H9 (cell line): ENCODE results near the gene FAF1. TPM values are rescaled to one million over a fixed set of nuclear protein-coding genes. Genes with fewer than 3 reads are reported as not detected.

Experiments
- DNase-seq: peaks from one replicate; pipeline ENCODE4 v3.0.0-alpha.2; 2017
- H2AFZ ChIP-seq: one replicate; pipeline ENCODE4 v1.6.1; 2013; ENCODE audit warnings: mild to moderate bottlenecking, low read length, control low read depth, moderate library complexity
- H2AK5ac ChIP-seq: 2 replicates; pipeline ENCODE4 v1.6.1; 2013; ENCODE audit warnings: low read length, control low read depth, mixed read lengths; ENCODE audit not compliant: insufficient read length
- H2BK120ac ChIP-seq: one replicate; pipeline ENCODE4 v1.6.1; 2013; ENCODE audit warnings: low read depth, mild to moderate bottlenecking, low read length, control low read depth, inconsistent platforms; ENCODE audit not compliant: poor library complexity, severe bottlenecking
- H2BK12ac ChIP-seq: 2 replicates; pipeline ENCODE4 v1.6.1; 2013; ENCODE audit warnings: low read length, control low read depth, mixed read lengths, low read depth; ENCODE audit not compliant: insufficient read length
- H2BK15ac ChIP-seq: 2 replicates; pipeline ENCODE4 v1.6.1; 2013; ENCODE audit warnings: low read depth, low read length, control low read depth
- H2BK20ac ChIP-seq: one replicate; pipeline ENCODE4 v1.6.1; 2013; ENCODE audit warnings: low read depth, mild to moderate bottlenecking, low read length, control low read depth, inconsistent platforms; ENCODE audit not compliant: poor library complexity, severe bottlenecking
- H2BK5ac ChIP-seq: 2 replicates; pipeline ENCODE4 v1.6.1; 2013; ENCODE audit warnings: low read length, control low read depth, mixed read lengths; ENCODE audit not compliant: insufficient read length
- H3K14ac ChIP-seq: 2 replicates; pipeline ENCODE4 v1.6.1; 2013; ENCODE audit warnings: low read length, control low read depth; ENCODE audit not compliant: insufficient read depth
- H3K18ac ChIP-seq: 2 replicates; pipeline ENCODE4 v1.6.1; 2013; ENCODE audit warnings: low read depth, mild to moderate bottlenecking, mixed read lengths, low read length, control low read depth; ENCODE audit not compliant: insufficient read length
- H3K23ac ChIP-seq: 2 replicates; pipeline ENCODE4 v1.6.1; 2013; ENCODE audit warnings: low read length, control low read depth, mixed read lengths, low read depth; ENCODE audit not compliant: insufficient read length
- H3K23me2 ChIP-seq: 2 replicates; pipeline ENCODE4 v1.6.1; 2013; ENCODE audit warnings: low read depth, mild to moderate bottlenecking, mixed read lengths, low read length, control low read depth; ENCODE audit not compliant: insufficient read length, poor library complexity, severe bottlenecking
- H3K27ac ChIP-seq: 2 replicates; pipeline ENCODE4 v1.5.1; 2013; ENCODE audit warnings: low read length, control low read depth, mixed read lengths, low read depth; ENCODE audit not compliant: insufficient read length
- H3K27me3 ChIP-seq: 2 replicates; pipeline ENCODE4 v1.6.1; 2013; ENCODE audit warnings: low read length, control low read depth, inconsistent platforms; ENCODE audit not compliant: insufficient read depth
- H3K4ac ChIP-seq: 2 replicates; pipeline ENCODE4 v1.6.1; 2013; ENCODE audit warnings: low read depth, mild to moderate bottlenecking, control low read depth, inconsistent platforms, low read length, moderate library complexity
- H3K4me1 ChIP-seq: 2 replicates; pipeline ENCODE4 v1.6.1; 2013; ENCODE audit warnings: low read length, control low read depth, inconsistent platforms; ENCODE audit not compliant: insufficient read depth
- H3K4me2 ChIP-seq: 2 replicates; pipeline ENCODE4 v1.6.1; 2013; ENCODE audit warnings: low read length, control low read depth, mixed read lengths; ENCODE audit not compliant: insufficient read length, insufficient read depth
- H3K56ac ChIP-seq: 2 replicates; pipeline ENCODE4 v1.6.1; 2013; ENCODE audit warnings: low read depth, mild to moderate bottlenecking, mixed read lengths, low read length, control low read depth; ENCODE audit not compliant: insufficient read length
- H3K79me1 ChIP-seq: 2 replicates; pipeline ENCODE4 v1.6.1; 2013; ENCODE audit warnings: low read depth, mild to moderate bottlenecking, moderate library complexity, low read length, control low read depth, inconsistent platforms; ENCODE audit not compliant: insufficient read depth, poor library complexity, severe bottlenecking
- H3K79me2 ChIP-seq: 2 replicates; pipeline ENCODE4 v1.6.1; 2013; ENCODE audit warnings: low read length, control low read depth, inconsistent platforms; ENCODE audit not compliant: insufficient read depth
- H3K9ac ChIP-seq: 2 replicates; pipeline ENCODE4 v1.6.1; 2013; ENCODE audit warnings: low read length, control low read depth, mixed read lengths; ENCODE audit not compliant: insufficient read length; ENCODE audit errors: extremely low read depth
- H3K9me3 ChIP-seq: one replicate; pipeline ENCODE4 v1.6.1; 2013; ENCODE audit warnings: low read depth, low read length, inconsistent platforms; ENCODE audit not compliant: control insufficient read depth
- H3T11ph ChIP-seq: one replicate; pipeline ENCODE4 v1.6.1; 2013; ENCODE audit warnings: mild to moderate bottlenecking, low read length, control low read depth, inconsistent platforms
- H4K20me1 ChIP-seq: one replicate; pipeline ENCODE4 v1.6.1; 2013; ENCODE audit not compliant: control insufficient read depth, insufficient read length, insufficient read depth
- H4K5ac ChIP-seq: 2 replicates; pipeline ENCODE4 v1.6.1; 2013; ENCODE audit warnings: low read depth, mild to moderate bottlenecking, mixed read lengths, low read length, control low read depth; ENCODE audit not compliant: insufficient read length
- H4K8ac ChIP-seq: replicated peaks from 2 replicates; pipeline ENCODE4 v1.6.1; 2013; ENCODE audit warnings: low read length, control low read depth, mixed read lengths, low read depth; ENCODE audit not compliant: insufficient read length
- H4K91ac ChIP-seq: 2 replicates; pipeline ENCODE4 v1.6.1; 2013; ENCODE audit warnings: low read depth, mild to moderate bottlenecking, moderate library complexity, mixed read lengths, low read length, control low read depth; ENCODE audit not compliant: insufficient read length
- H3K27ac Mint-ChIP-seq, 3 experiments: 2 replicates in 2 of 3; 3 replicates in 1 of 3; pipeline ENCODE4 v1.8.0; 2020 to 2021; ENCODE audit warnings: mixed read lengths in 3 of 3, mild to moderate bottlenecking in 1 of 3, moderate library complexity in 1 of 3
- H3K27me3 Mint-ChIP-seq: 2 replicates; pipeline ENCODE4 v1.8.0; 2021; ENCODE audit warnings: low read depth, mild to moderate bottlenecking, moderate library complexity, mixed read lengths
- H3K36me3 Mint-ChIP-seq, 3 experiments: 2 replicates in 2 of 3; 3 replicates in 1 of 3; pipeline ENCODE4 v1.8.0; 2020 to 2021; ENCODE audit warnings: low read depth in 3 of 3, mixed read lengths in 3 of 3; ENCODE audit not compliant: insufficient read depth in 1 of 3
- H3K4me1 Mint-ChIP-seq, 2 experiments: 2 replicates each; pipeline ENCODE4 v1.8.0; 2020; ENCODE audit warnings: mixed read lengths in 2 of 2
- H3K4me3 Mint-ChIP-seq, 2 experiments: 2 replicates in 1 of 2; 3 replicates in 1 of 2; pipeline ENCODE4 v1.8.0; 2020 to 2021; ENCODE audit warnings: mild to moderate bottlenecking in 2 of 2, mixed read lengths in 2 of 2, moderate library complexity in 1 of 2
- H3K9me3 Mint-ChIP-seq, 2 experiments: 2 replicates in 1 of 2; 3 replicates in 1 of 2; pipeline ENCODE4 v1.8.0; 2020; ENCODE audit warnings: mild to moderate bottlenecking in 2 of 2, mixed read lengths in 2 of 2, moderate library complexity in 1 of 2
- CTCF ChIP-seq: fragments of 200-600 bp; sonication (generic); conservative IDR thresholded peaks from 3 replicates; pipeline ENCODE4 v1.8.0; 2021; ENCODE audit warnings: antibody characterized with exemption, mild to moderate bottlenecking
- total RNA-seq: library from RNA; stranded (reverse); gene quantifications from 2 replicates; pipeline ENCODE4 v1.2.1, GENCODE V29; 2021

FAF1 gene
- total RNA-seq, 1 experiment from 2014 or later, result 60.8 TPM

GRCh38 chr1:50836117-50836516 is 124.0 kb downstream of the FAF1 start:
- no peaks in the 10 kb centered on the region for H3K79me1 ChIP-seq
- H3K4ac ChIP-seq, result no peak overlapping the region
- H3K23ac ChIP-seq, result no peak overlapping the region

More at GRCh38 chr1:50836117-50836516, 124.0 kb downstream of the FAF1 start:
- Histone ChIP-seq H2BK20ac (no peak overlapping the region), H4K20me1 (no peaks in the 10 kb centered on the region), H3K18ac (no peak overlapping the region), H4K8ac (no peak overlapping the region), H3K9ac (no peak overlapping the region), H3K79me2 (no peaks in the 10 kb centered on the region; the same call in 1 of the 2 replicates), H4K5ac (no peak overlapping the region), H3T11ph (no peak overlapping the region), H4K91ac (no peak overlapping the region), H3K9me3 (no peaks in the 10 kb centered on the region), H2AK5ac (no peak overlapping the region), H3K14ac (no peak overlapping the region), H3K4me2 (no peak overlapping the region), H2BK5ac (no peak overlapping the region), H2BK15ac (no peak overlapping the region), H3K27ac (no peak overlapping the region), H2AFZ (no peak overlapping the region), H3K27me3 (no peaks in the 10 kb centered on the region), H2BK120ac (no peak overlapping the region), H3K56ac (no peak overlapping the region), H3K23me2 (no peaks in the 10 kb centered on the region), H2BK12ac (no peak overlapping the region), H3K4me1 (no peaks in the 10 kb centered on the region)
- Mint-ChIP-seq H3K27me3 (no peaks in the 10 kb centered on the region), H3K27ac (no peak overlapping the region), H3K36me3 (peaks cover 15 to 28% (median 16%) of the 10 kb centered on the region in 3 experiments), H3K4me3 (no peak overlapping the region), H3K4me1 (no peaks in the 10 kb centered on the region), H3K9me3 (peaks cover 11 to 20% of the 10 kb centered on the region in 2 experiments; a peak in 4 of 5 replicates)
- no peak for TF ChIP-seq CTCF
- DNase-seq, result no peak
